GM19467 (cell line): ENCODE results near the gene KRT39.
"Not testable (repeated sequence)": the region's sequence is repeated elsewhere in the genome, so short reads cannot be mapped to it uniquely, and the experiment has no call there.

Source experiments
- ATAC-seq: cut with Tn5 transposase; IDR thresholded peaks from one replicate; pipeline ENCODE4 v1.9.1; 2021; ENCODE audit warnings: mild to moderate bottlenecking, moderate library complexity; ENCODE audit not compliant: unreplicated experiment

Gene KRT39

GRCh38 chr17:40944531-40944930 is 22.2 kb downstream of the KRT39 start:
- no peak for ATAC-seq

GRCh38 chr17:40942553-40942952 is 24.2 kb downstream of the KRT39 start:
- no peak for ATAC-seq

- ATAC-seq = no peak
These were observed 26.5 kb downstream of the KRT39 start for GRCh38 chr17:40940266-40940665.

GRCh38 chr17:40938981-40939380 is 27.8 kb downstream of the KRT39 start:
- no peak for ATAC-seq

- no peak for ATAC-seq
These were observed 29.3 kb downstream of the KRT39 start, which contains the start of gene KRT23 for GRCh38 chr17:40937384-40937819. Gene KRT23 (minus strand): TSS chr17:40937646. CDS start chr17:40936603, 1,043 bp downstream.

- no peak for ATAC-seq
These were observed 29.8 kb downstream of the KRT39 start for GRCh38 chr17:40936976-40937375.

GRCh38 chr17:40936437-40936971 is 30.2 kb downstream of the KRT39 start:
- no peak for ATAC-seq

GRCh38 chr17:40935624-40936023 is 31.1 kb downstream of the KRT39 start:
- no peak for ATAC-seq

- ATAC-seq = no peak
These were observed 34.1 kb downstream of the KRT39 start for GRCh38 chr17:40932608-40933007.

GRCh38 chr17:40931311-40931710 is 35.4 kb downstream of the KRT39 start:
- no peak for ATAC-seq

GRCh38 chr17:40926341-40926740 is 40.4 kb downstream of the KRT39 start:
- ATAC-seq = no peak

GRCh38 chr17:40922239-40922638 is 44.5 kb downstream of the KRT39 start:
- no peak for ATAC-seq

- ATAC-seq = no peak
These were observed 45.7 kb downstream of the KRT39 start for GRCh38 chr17:40921026-40921425.

- ATAC-seq = not testable (repeated sequence)
These were observed 49.6 kb downstream of the KRT39 start for GRCh38 chr17:40917116-40917515.

GRCh38 chr17:40916366-40916765 is 50.4 kb downstream of the KRT39 start:
- no peak for ATAC-seq

GRCh38 chr17:40915721-40916256 is 51.0 kb downstream of the KRT39 start:
- ATAC-seq = no peak

GRCh38 chr17:40915199-40915661 is 51.5 kb downstream of the KRT39 start:
- ATAC-seq = no peak

- ATAC-seq = no peak
These were observed 52.5 kb downstream of the KRT39 start for GRCh38 chr17:40914075-40914855.

GRCh38 chr17:40912486-40913210 is 54.1 kb downstream of the KRT39 start:
- no peak for ATAC-seq

GRCh38 chr17:40910441-40910841 is 56.3 kb downstream of the KRT39 start:
- no peak for ATAC-seq

GRCh38 chr17:40909755-40910154 is 57.0 kb downstream of the KRT39 start:
- ATAC-seq = no peak
